ENCODE data around the gene CLEC17A.
A peak's percentile ranks its signal among the peaks of the same experiment; 100 is the strongest.

CLEC17A gene

GRCh38 chr19:14555918-14556661 is 26.8 kb upstream of the CLEC17A start:
- H3K27ac ChIP-seq: no peak overlapping the region; the same call in 1 of the 2 replicates
- TF ChIP-seq CTCF (conservative IDR thresholded peaks at IDR 0.05): no peak

- TF ChIP-seq CTCF (conservative IDR thresholded peaks at IDR 0.05): peak; percentile 96
- no peak overlapping the region; the same call in 1 of the 2 replicates for H3K27ac ChIP-seq
These were observed 26.2 kb upstream of the CLEC17A start for GRCh38 chr19:14556662-14557188.

GRCh38 chr19:14558370-14559066 is 24.4 kb upstream of the CLEC17A start:
- no peak for TF ChIP-seq CTCF (conservative IDR thresholded peaks at IDR 0.05)
- H3K27ac ChIP-seq: no peak overlapping the region

GRCh38 chr19:14559916-14560775 is 22.7 kb upstream of the CLEC17A start:
- no peak overlapping the region for H3K27ac ChIP-seq

GRCh38 chr19:14560776-14561108 is 22.1 kb upstream of the CLEC17A start:
- H3K27ac ChIP-seq: no peak overlapping the region
- no peak for TF ChIP-seq CTCF (conservative IDR thresholded peaks at IDR 0.05)

More at GRCh38 chr19:14559916-14560775, 22.7 kb upstream of the CLEC17A start:
- TF ChIP-seq CTCF (conservative IDR thresholded peaks at IDR 0.05): no peak

- H3K27ac ChIP-seq: no peak overlapping the region; the same call in 1 of the 2 replicates
- no peak for TF ChIP-seq CTCF (conservative IDR thresholded peaks at IDR 0.05)
These were observed 21.6 kb upstream of the CLEC17A start for GRCh38 chr19:14561249-14561648.

Data from VCaP (cell line).